Brain microvascular endothelial cell (primary cell): ENCODE data around the gene CENPF.

ENCODE experiments used
- DNase-seq: peaks from one replicate; pipeline ENCODE4 v3.0.0-alpha.2; 2020
- H3K27ac ChIP-seq: fragments of 250-450 bp; sonication (Bioruptor Pico); 2 replicates; pipeline ENCODE4 v1.5.1; 2020; ENCODE audit warnings: mild to moderate bottlenecking, moderate library complexity
- H3K27me3 ChIP-seq: fragments of 250-450 bp; sonication (Bioruptor Pico); replicated peaks from 2 replicates; pipeline ENCODE4 v1.5.1; 2020; ENCODE audit warnings: mild to moderate bottlenecking
- H3K36me3 ChIP-seq: fragments of 250-450 bp; sonication (Bioruptor Pico); replicated peaks from 2 replicates; pipeline ENCODE4 v1.5.1; 2020; ENCODE audit warnings: mild to moderate bottlenecking
- H3K4me3 ChIP-seq: 2 replicates; pipeline ENCODE4 v1.5.1; 2011; ENCODE audit warnings: low read depth, mild to moderate bottlenecking, control low read depth, low read length, moderate library complexity
- in situ Hi-C: cut with HindIII; loops from 2 replicates; pipeline ENCODE4 v1.10.0; 2017; ENCODE audit warnings: low sequenced_read_pairs, low pct_ligation_motif_present
- TF ChIP-seq, protein P1 (sequence below): IDR thresholded peaks from 2 replicates; pipeline ENCODE4 v1.5.1; 2011; ENCODE audit warnings: low read depth, mild to moderate bottlenecking, moderate library complexity, low read length, control low read depth, inconsistent platforms; ENCODE audit errors: missing control alignments

The CENPF gene

DNA sequence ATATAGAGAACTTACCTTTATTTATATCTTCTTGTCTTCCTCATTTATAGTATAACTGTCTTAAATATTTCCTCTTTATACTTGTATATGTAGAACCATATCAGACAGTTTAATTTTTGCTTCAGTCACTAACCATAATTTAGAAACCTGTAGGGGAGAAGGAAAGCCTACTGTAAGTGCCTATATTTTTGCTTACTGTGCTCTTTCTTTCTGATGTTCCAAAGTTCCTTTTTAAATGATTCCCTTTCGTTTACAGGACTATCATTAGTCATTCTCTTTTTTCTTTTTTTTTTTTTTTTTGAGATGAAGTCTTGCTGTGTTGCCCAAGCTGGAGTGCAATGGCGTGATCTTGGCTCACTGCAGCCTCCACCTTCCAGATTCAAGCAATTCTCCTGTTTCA is 109.7 kb downstream of the CENPF start:
- in situ Hi-C loops, result no loop called here
- H3K4me3 ChIP-seq, result no peak overlapping the region
- TF ChIP-seq, protein P1, sequence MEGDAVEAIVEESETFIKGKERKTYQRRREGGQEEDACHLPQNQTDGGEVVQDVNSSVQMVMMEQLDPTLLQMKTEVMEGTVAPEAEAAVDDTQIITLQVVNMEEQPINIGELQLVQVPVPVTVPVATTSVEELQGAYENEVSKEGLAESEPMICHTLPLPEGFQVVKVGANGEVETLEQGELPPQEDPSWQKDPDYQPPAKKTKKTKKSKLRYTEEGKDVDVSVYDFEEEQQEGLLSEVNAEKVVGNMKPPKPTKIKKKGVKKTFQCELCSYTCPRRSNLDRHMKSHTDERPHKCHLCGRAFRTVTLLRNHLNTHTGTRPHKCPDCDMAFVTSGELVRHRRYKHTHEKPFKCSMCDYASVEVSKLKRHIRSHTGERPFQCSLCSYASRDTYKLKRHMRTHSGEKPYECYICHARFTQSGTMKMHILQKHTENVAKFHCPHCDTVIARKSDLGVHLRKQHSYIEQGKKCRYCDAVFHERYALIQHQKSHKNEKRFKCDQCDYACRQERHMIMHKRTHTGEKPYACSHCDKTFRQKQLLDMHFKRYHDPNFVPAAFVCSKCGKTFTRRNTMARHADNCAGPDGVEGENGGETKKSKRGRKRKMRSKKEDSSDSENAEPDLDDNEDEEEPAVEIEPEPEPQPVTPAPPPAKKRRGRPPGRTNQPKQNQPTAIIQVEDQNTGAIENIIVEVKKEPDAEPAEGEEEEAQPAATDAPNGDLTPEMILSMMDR, result no peak
- H3K36me3 ChIP-seq, result no peaks in the 10 kb centered on the region
- no peak overlapping the region for H3K27ac ChIP-seq
- DNase-seq, result no peak
- no peaks in the 10 kb centered on the region for H3K27me3 ChIP-seq
